HG03565 (cell line): ENCODE measurements around the gene SCD5.

Experiments used
- ATAC-seq: cut with Tn5 transposase; IDR thresholded peaks from one replicate; pipeline ENCODE4 v1.9.1; 2021; ENCODE audit warnings: mild to moderate bottlenecking, moderate library complexity; ENCODE audit not compliant: unreplicated experiment

Gene SCD5

GRCh38 chr4:82604522-82604921 lies 194.1 kb downstream of the SCD5 start:
- no peak for ATAC-seq

GRCh38 chr4:82601242-82602015 lies 197.2 kb downstream of the SCD5 start:
- ATAC-seq, result no peak

- ATAC-seq, result no peak
These were observed 199.3 kb downstream of the SCD5 start for GRCh38 chr4:82599336-82599735.

GRCh38 chr4:82594456-82594855 lies 204.1 kb downstream of the SCD5 start:
- no peak for ATAC-seq

GRCh38 chr4:82593411-82593810 lies 205.2 kb downstream of the SCD5 start:
- ATAC-seq, result no peak

GRCh38 chr4:82592639-82593038 lies 206.0 kb downstream of the SCD5 start:
- no peak for ATAC-seq

- ATAC-seq, result no peak
These were observed 207.0 kb downstream of the SCD5 start for GRCh38 chr4:82591592-82591991.

- no peak for ATAC-seq
These were observed 208.8 kb downstream of the SCD5 start for GRCh38 chr4:82589756-82590155.

GRCh38 chr4:82588771-82589270 lies 209.8 kb downstream of the SCD5 start:
- no peak for ATAC-seq

GRCh38 chr4:82587826-82588540 lies 210.6 kb downstream of the SCD5 start:
- ATAC-seq, result no peak

- no peak for ATAC-seq
These were observed 212.7 kb downstream of the SCD5 start for GRCh38 chr4:82585690-82586435.

GRCh38 chr4:82584931-82585330 lies 213.7 kb downstream of the SCD5 start:
- no peak for ATAC-seq

- no peak for ATAC-seq
These were observed 214.6 kb downstream of the SCD5 start for GRCh38 chr4:82583897-82584587.

- no peak for ATAC-seq
These were observed 218.7 kb downstream of the SCD5 start for GRCh38 chr4:82579932-82580331.
